22Rv1 (cell line): ENCODE data around the gene GTF2IRD1.

Source experiments
- ZFX ChIP-seq: fragments of 450-650 bp; IDR thresholded peaks from 2 replicates; pipeline ENCODE4 v1.6.1; 2017; ENCODE audit warnings: antibody characterized with exemption, borderline replicate concordance
- TF ChIP-seq, protein P1 (sequence below): fragments of 450-650 bp; IDR thresholded peaks from 2 replicates; pipeline ENCODE4 v1.5.1; 2017; ENCODE audit warnings: mild to moderate bottlenecking

GRCh38 chr7:74612015-74612829 is 158.5 kb downstream of the GTF2IRD1 start:
- TF ChIP-seq, protein P1, sequence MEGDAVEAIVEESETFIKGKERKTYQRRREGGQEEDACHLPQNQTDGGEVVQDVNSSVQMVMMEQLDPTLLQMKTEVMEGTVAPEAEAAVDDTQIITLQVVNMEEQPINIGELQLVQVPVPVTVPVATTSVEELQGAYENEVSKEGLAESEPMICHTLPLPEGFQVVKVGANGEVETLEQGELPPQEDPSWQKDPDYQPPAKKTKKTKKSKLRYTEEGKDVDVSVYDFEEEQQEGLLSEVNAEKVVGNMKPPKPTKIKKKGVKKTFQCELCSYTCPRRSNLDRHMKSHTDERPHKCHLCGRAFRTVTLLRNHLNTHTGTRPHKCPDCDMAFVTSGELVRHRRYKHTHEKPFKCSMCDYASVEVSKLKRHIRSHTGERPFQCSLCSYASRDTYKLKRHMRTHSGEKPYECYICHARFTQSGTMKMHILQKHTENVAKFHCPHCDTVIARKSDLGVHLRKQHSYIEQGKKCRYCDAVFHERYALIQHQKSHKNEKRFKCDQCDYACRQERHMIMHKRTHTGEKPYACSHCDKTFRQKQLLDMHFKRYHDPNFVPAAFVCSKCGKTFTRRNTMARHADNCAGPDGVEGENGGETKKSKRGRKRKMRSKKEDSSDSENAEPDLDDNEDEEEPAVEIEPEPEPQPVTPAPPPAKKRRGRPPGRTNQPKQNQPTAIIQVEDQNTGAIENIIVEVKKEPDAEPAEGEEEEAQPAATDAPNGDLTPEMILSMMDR, result no peak
- no peak for TF ChIP-seq ZFX
